K562 (cell line): ENCODE measurements around the gene JSRP1. TPM values are rescaled to one million over a fixed set of nuclear protein-coding genes. Genes with fewer than 3 reads are reported as not detected.

Experiments used
- BACH1 ChIP-seq: fragments of 200-800 bp; sonication (Bioruptor generic); IDR thresholded peaks from 2 replicates; pipeline ENCODE4 v1.6.1; 2016; ENCODE audit warnings: missing genetic modification characterization, missing compliant biosample characterization
- EHMT2 ChIP-seq: fragments of 450-650 bp; IDR thresholded peaks from 2 replicates; pipeline ENCODE4 v1.6.1; 2018; ENCODE audit warnings: antibody characterized with exemption
- ELK1 ChIP-seq: sonication (generic); formaldehyde crosslinking; IDR thresholded peaks from 2 replicates; pipeline ENCODE4 v1.8.1; 2022; ENCODE audit warnings: missing genetic modification reagents
- HNRNPK ChIP-seq: fragments of 200-400 bp; formaldehyde crosslinking; IDR thresholded peaks from one replicate; pipeline ENCODE4 v1.6.1; 2018; ENCODE audit warnings: mild to moderate bottlenecking, low read depth, low read length; ENCODE audit not compliant: poor library complexity, severe bottlenecking
- IRF2 ChIP-seq: sonication (generic); formaldehyde crosslinking; IDR thresholded peaks from 2 replicates; pipeline ENCODE4 v1.8.1; 2022; ENCODE audit warnings: mild to moderate bottlenecking, missing genetic modification reagents
- KAT2B ChIP-seq: IDR thresholded peaks from one replicate; pipeline ENCODE4 v1.6.1; 2012; ENCODE audit warnings: low read depth, mild to moderate bottlenecking, control low read depth, inconsistent platforms, low read length, moderate library complexity
- MBD2 ChIP-seq: sonication (generic); IDR thresholded peaks from 2 replicates; pipeline ENCODE4 v1.6.1; 2016; ENCODE audit warnings: low read depth, borderline replicate concordance
- NR3C1 ChIP-seq: sonication (generic); formaldehyde crosslinking; IDR thresholded peaks from 2 replicates; pipeline ENCODE4 v1.8.1; 2022; ENCODE audit warnings: missing genetic modification reagents
- PKNOX1 ChIP-seq: fragments of 450-650 bp; IDR thresholded peaks from 2 replicates; pipeline ENCODE4 v1.6.1; 2016
- POLR2H ChIP-seq: IDR thresholded peaks from 2 replicates; pipeline ENCODE4 v1.6.1; 2016; ENCODE audit warnings: missing genetic modification characterization, low read depth, mild to moderate bottlenecking, control low read depth, missing compliant biosample characterization, moderate library complexity
- PRDM10 ChIP-seq: fragments of 450-650 bp; IDR thresholded peaks from 2 replicates; pipeline ENCODE4 v1.6.1; 2018; ENCODE audit not compliant: partially characterized antibody
- TFE3 ChIP-seq: fragments of 450-650 bp; formaldehyde crosslinking; IDR thresholded peaks from 2 replicates; pipeline ENCODE4 v1.4.0; 2020; ENCODE audit warnings: mild to moderate bottlenecking, mixed read lengths
- ZBTB1 ChIP-seq: sonication (generic); formaldehyde crosslinking; IDR thresholded peaks from 2 replicates; pipeline ENCODE4 v1.8.1; 2023; ENCODE audit warnings: missing genetic modification reagents, low read depth, mild to moderate bottlenecking, borderline replicate concordance
- ZNF668 ChIP-seq: fragments of 250-450 bp; sonication (Bioruptor Pico); IDR thresholded peaks from 2 replicates; pipeline ENCODE4 v1.8.0; 2022; ENCODE audit warnings: mild to moderate bottlenecking, inconsistent platforms
- polyA plus RNA-seq, 8 experiments: library from polyadenylated mRNA; depleted of rRNA in 4 of 8; stranded (reverse) in 5 of 8; unstranded in 3 of 8; fragments of >200 nt; fragmentation: Nextera tagmentation in 2 of 8; fragmentation: Illumina TruSeq in 1 of 8; extraction: Ambion mirVana in 2 of 8; extraction: Trizol in 1 of 8; gene quantifications; 2 replicates each; pipeline versions ENCODE4 v1.2.1 to v1.2.3, GENCODE V29; 2011 to 2014; ENCODE audit warnings: inconsistent platforms in 1 of 8, missing spikeins in 1 of 8
- total RNA-seq, 7 experiments: library from RNA; depleted of rRNA in 6 of 7; stranded (reverse); fragments of >200 nt in 6 of 7; fragmentation: Illumina TruSeq in 2 of 7; extraction: Trizol in 2 of 7; gene quantifications; 2 replicates each; pipeline versions ENCODE4 v1.2.1 to v1.2.3, GENCODE V29; 2011 to 2021; ENCODE audit warnings: low replicate concordance in 1 of 7
- TF ChIP-seq, protein P1 (sequence below): fragments of 250-450 bp; sonication (Bioruptor Pico); IDR thresholded peaks from 2 replicates; pipeline ENCODE4 v1.5.0; 2021; ENCODE audit warnings: mild to moderate bottlenecking, borderline replicate concordance

The JSRP1 gene
- total and polyA plus RNA-seq, 9 of the 15 experiments (the other 6 are each of a cell fraction or from before 2014, with no cell fraction given), result 0.08 to 1.2 (median 0.51) TPM; not detected in 4

DNA sequence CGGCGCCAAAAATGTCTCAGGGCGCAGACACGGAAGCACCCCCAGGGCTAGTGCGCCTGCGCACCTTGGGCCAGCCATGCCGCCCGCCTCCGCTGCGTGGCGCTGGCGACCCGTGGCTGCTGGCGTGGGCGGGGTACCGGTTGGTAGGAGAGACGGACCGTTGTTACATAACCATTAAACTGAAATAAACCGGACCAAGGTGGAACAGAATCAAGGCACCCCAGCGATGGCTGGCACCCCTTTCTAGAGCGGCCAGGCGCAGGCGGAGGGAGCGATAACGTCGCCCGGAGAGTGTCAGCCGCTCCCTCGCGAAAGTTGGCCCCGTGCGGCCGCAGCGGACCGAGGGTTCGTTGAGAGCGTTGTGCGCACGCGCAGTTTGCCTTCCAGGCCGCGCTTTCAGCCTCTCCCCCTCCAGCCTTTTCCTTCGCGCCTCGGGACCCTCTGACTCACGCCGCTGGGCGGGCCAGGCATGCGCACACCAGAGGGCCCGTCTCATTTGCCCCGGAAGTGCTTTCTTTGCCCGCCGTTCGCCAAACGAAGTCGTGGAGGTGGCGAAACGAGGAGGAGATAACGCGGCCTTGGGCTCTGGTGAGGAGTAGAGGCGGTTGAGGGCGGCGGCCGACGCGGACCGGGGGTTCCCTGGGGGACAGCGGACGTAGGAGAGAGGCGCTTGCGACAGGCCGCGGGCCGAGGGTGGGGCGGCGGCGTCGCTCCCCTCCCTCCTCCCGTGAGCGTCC lies 19.7 kb downstream of the JSRP1 start, which contains the start of the genes PLEKHJ1 and SF3A2 (continued):
- TF ChIP-seq TFE3 (CRISPR knock-in tag) (no peak), BACH1 (no peak), ZBTB1 (CRISPR knock-in tag) (no peak), PRDM10 (peak; percentile 46), HNRNPK (no peak), IRF2 (CRISPR knock-in tag) (no peak), ZNF668 (no peak), KAT2B (no peak), MBD2 (peak; percentile 75; the same call in 1 of the 2 replicates), EHMT2 (no peak), NR3C1 (CRISPR knock-in tag) (no peak), ELK1 (CRISPR knock-in tag) (no peak), PKNOX1 (no peak), POLR2H (tag) (peak; percentile 80)
- TF ChIP-seq, protein P1, sequence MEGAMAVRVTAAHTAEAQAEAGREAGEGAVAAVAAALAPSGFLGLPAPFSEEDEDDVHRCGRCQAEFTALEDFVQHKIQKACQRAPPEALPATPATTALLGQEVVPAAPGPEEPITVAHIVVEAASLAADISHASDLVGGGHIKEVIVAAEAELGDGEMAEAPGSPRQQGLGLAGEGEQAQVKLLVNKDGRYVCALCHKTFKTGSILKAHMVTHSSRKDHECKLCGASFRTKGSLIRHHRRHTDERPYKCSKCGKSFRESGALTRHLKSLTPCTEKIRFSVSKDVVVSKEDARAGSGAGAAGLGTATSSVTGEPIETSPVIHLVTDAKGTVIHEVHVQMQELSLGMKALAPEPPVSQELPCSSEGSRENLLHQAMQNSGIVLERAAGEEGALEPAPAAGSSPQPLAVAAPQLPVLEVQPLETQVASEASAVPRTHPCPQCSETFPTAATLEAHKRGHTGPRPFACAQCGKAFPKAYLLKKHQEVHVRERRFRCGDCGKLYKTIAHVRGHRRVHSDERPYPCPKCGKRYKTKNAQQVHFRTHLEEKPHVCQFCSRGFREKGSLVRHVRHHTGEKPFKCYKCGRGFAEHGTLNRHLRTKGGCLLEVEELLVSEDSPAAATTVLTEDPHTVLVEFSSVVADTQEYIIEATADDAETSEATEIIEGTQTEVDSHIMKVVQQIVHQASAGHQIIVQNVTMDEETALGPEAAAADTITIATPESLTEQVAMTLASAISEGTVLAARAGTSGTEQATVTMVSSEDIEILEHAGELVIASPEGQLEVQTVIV (CRISPR knock-in tag), result no peak
